Endothelial cell of umbilical vein (primary cell): Measurements from ENCODE around the gene NPAS4.
A peak's percentile ranks its signal among the peaks of the same experiment; 100 is the strongest.

ENCODE experiments used
- POLR2A ChIP-seq: IDR thresholded peaks from 2 replicates; pipeline ENCODE4 v1.6.1; 2012; ENCODE audit warnings: low read depth, mild to moderate bottlenecking, control low read depth, low read length
- TF ChIP-seq, protein P1 (sequence below), 2 donors: IDR thresholded peaks; 1 replicate in 1 of 2; 2 replicates in 1 of 2; pipeline ENCODE4 v1.5.1; 2011; ENCODE audit warnings: low read length in 2 of 2, mild to moderate bottlenecking in 2 of 2, moderate library complexity in 2 of 2, control low read depth in 1 of 2, inconsistent platforms in 1 of 2, low read depth in 1 of 2; ENCODE audit not compliant: insufficient read depth in 1 of 2; ENCODE audit errors: extremely low read depth in 1 of 2

DNA sequence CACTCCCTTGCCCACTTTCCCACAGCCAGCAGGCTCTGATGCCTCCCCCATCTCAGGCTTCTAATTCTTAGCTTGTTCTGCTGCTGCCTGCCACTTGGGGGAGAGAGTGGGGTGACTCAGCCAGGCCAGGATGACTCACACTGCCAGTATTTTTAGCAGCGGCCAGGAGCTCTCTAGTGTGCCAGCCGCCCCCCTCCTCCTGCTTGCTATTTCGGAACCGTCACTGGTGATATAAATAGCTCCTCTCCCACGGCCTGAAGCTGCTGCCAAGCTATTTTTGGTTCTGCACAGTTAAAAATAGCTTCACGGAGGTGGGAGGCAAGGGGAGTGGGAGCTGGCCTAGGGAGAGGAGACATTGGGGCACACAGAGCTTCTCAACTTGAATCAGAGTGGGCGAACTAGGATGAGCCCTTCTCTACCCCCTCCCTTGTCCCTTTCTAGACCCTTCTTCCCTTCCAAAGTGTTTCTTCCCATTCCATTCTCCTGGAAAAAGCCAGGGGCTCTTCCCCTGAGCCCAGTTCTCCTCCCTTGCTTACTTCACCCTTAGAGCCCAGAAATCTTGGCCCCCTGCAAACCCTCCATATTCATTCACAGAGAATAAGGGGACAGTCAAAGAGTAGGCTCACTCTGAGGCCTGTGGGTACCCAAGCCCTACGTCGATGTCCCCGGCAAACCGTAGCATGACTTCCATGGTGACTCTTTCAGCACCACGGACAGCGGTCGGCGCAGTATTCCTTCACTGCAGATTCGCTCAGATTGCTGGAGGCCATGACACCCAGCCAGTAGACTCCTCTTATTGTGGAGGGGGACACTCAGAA, 2.5 kb upstream of the NPAS4 start:
- TF ChIP-seq, protein P1, sequence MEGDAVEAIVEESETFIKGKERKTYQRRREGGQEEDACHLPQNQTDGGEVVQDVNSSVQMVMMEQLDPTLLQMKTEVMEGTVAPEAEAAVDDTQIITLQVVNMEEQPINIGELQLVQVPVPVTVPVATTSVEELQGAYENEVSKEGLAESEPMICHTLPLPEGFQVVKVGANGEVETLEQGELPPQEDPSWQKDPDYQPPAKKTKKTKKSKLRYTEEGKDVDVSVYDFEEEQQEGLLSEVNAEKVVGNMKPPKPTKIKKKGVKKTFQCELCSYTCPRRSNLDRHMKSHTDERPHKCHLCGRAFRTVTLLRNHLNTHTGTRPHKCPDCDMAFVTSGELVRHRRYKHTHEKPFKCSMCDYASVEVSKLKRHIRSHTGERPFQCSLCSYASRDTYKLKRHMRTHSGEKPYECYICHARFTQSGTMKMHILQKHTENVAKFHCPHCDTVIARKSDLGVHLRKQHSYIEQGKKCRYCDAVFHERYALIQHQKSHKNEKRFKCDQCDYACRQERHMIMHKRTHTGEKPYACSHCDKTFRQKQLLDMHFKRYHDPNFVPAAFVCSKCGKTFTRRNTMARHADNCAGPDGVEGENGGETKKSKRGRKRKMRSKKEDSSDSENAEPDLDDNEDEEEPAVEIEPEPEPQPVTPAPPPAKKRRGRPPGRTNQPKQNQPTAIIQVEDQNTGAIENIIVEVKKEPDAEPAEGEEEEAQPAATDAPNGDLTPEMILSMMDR (IDR thresholded peaks at IDR 0.05; ENCODE audit: extremely low read depth in 1 of 2, insufficient read depth in 1 of 2, low read depth in 1 of 2, low read length in 2 of 2): peak in 1 of 2 donors; percentile 37
- TF ChIP-seq POLR2A: no peak
